GM21619 (cell line): ENCODE results near the gene YLPM1.

Experiments used
- ATAC-seq: cut with Tn5 transposase; IDR thresholded peaks from one replicate; pipeline ENCODE4 v1.9.1; 2021; ENCODE audit not compliant: unreplicated experiment

Gene YLPM1

DNA sequence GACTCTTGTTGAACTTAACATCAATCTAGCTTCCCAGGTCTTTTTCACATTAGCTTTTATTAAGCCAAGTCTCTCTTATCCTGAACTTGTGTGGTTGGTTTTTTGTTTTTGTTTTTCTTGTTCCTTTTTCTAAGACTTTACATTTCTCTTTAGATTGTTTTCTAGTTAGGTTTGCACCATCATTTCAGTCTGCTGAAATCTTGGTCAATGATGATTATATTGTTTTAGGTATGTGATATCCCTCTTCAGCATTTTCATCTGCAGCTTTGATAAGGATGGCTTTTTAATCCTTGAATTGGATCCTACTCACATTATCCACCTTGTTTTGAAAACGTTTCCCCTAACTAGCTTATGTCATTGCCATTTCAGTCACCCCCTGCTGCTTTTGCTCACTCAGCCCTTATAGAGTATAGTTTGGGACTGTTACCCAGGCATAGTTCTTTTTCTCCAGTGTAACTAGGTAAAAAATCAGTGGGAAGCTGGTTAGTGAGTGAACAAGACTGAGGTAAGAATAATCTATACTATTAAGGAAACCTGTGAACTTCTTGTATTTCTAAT, 22.0 kb downstream of the YLPM1 start:
- ATAC-seq: no peak

DNA sequence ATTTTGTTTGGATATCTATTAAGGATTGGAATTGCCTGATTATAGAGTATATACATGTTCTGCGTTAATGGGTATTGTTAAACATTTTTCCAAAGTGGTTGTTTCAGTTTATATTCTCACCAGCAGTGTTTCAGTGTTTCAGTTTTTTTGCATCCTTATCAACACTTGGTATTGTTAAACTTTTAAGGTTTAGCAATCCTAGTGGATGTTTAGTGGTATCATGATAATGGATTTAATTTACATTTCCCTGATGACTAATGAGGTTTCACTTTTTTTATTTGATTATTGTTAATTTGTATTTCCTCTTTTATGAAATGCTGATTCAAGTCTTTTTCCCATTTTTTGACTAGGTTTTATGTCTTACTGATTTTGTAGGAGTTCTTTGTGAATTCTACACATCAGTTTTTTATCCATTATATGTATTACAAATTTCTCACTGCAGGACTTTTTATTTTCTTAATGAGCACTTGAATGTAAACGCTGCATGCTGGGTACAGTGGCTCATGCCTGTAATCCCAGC, 23.7 kb downstream of the YLPM1 start:
- ATAC-seq: no peak

GRCh38 chr14:74792249-74793039, 29.3 kb downstream of the YLPM1 start:
- ATAC-seq: no peak

GRCh38 chr14:74793506-74794155, 30.5 kb downstream of the YLPM1 start:
- ATAC-seq: no peak

DNA sequence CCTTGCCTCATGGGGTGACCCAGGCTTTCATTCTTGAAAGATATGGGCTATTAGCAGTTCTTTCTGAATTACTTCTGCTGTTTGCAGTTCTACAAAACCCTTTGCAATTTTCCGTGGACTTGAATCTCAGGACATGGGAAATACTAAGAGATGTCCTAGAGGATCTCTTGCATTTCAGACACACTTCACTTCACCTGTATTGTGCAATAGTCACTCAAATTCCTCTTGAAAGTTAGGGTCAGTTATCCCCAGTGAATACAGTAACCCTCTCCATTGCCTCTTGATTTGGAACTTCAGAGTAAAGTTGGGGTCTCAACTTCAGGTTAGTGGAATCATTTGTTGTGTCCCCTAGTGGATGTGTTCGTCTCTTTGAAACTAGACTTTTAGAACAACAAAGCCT, 31.8 kb downstream of the YLPM1 start:
- ATAC-seq: no peak

DNA sequence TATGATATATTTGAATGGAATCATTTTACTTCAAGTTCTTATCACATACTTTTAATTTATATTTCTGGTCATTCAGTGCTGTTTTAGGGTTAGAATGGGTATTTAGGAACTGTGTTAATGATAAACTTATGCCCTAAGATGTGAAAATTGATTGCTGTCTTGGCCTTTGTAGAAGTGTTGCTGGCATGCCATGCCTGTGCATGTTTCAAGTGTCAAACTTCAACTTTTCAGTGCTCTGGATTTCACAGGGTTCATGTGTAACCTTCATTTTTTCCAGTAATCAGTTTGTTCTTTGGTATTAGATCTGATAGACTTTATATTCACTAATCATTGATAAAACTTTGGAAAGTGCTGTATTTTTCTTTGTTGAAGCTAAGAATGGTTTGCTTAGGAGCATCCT, 36.6 kb downstream of the YLPM1 start:
- no peak for ATAC-seq

- ATAC-seq: no peak
These were observed 37.7 kb downstream of the YLPM1 start for GRCh38 chr14:74800780-74801179.

GRCh38 chr14:74801396-74801795, 38.3 kb downstream of the YLPM1 start:
- ATAC-seq: no peak

DNA sequence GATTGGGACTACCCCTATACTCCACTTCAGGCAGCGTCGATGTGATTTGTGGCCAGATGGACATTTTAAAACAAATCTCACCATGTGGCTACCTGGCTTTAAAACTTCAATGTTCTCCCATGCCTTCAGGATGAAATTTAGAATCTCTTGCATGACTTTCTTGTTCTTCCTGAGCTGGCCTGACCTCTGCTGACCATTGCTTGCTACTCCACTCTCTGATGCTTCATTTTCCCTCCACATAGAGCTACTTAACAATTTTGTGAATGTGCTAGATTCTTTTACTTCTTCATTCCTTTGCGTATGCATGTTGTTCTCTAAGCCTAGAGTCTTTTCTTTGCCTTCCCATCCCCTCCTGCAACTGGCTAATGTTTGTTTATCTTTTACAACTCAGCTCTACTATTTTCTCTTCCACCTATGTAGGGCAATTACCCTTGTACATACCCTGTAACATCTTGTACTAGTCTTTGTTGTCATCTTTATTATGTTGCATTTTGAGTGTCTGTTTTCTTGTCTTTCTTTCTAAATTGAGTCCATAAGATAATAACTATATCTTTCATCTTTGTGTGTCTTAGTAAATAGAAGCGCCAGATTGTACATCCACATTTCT, 41.2 kb downstream of the YLPM1 start:
- no peak for ATAC-seq

GRCh38 chr14:74807853-74808545, 44.9 kb downstream of the YLPM1 start:
- ATAC-seq: no peak

GRCh38 chr14:74816124-74816523, 53.0 kb downstream of the YLPM1 start:
- no peak for ATAC-seq

GRCh38 chr14:74820288-74820687, 57.2 kb downstream of the YLPM1 start:
- no peak for ATAC-seq

DNA sequence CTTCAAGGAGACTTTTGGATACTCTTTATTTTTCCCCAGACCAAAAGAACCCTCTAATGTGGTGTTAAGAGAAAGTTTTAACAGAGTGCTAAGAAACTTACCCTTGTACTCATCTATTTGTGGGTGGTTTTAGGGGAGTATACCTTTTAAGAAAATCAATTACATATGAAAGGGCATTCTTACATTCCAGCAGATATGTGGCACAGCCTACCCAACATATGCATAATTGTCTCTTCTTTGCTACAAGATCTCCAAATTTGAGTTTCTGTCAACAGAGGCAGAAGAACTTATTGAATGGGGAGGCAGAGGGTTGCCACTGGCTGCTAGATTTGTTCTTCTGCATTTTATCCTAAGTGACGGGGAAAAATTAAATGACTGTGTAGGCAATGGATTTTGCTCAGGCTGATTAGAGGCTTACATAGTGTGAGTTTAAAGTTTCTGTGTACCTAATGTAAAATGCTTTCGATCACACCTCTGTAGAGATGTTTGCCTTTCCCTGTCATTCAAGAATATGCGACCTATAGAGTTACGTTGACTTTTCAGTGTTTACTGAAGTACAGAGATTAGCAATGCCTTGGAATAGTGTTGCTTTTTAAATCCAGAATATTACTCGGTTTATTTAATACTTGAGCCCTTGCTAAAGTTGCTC, 58.3 kb downstream of the YLPM1 start:
- ATAC-seq: no peak

DNA sequence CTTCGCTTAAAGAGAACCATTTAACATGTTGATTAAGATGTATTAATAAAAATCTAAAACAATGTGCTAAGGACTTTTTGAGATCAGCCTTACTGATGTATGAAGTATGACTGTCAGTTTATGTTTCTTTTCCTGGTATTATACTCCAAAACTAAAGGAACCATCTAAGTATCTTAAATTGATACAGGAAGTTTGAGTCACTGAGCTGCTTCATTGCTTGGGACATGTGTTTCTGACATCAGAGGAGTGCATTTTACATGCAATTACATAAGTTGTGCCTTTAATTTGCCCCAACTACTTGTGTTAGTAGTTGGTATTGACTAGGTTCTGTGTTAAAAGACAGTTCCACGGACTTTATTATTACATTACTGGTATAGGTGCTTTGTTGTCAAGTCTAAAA, 61.9 kb downstream of the YLPM1 start:
- ATAC-seq: no peak

DNA sequence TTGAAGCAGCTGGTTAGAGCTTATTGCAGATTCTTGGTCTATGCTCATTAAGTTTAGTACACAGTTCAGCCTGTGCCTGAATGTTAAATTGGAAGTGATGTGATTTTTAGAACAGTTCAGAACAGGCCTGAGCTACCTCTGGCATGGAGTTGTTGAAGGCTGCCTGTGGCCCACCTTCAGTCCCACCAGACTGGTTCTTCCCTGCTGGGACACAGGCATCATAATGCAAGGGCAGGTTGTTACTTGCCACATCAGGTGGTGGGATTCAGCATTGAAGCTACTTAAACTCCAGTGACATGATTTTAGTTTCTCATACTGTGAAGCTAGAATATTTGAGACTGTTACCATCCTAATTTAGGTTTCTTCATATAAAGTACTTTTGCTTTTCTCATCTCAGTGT, 63.5 kb downstream of the YLPM1 start:
- no peak for ATAC-seq

- ATAC-seq: no peak
These were observed 66.1 kb downstream of the YLPM1 start for GRCh38 chr14:74829251-74829650.

- no peak for ATAC-seq
These were observed 69.7 kb downstream of the YLPM1 start for GRCh38 chr14:74832849-74833248.

DNA sequence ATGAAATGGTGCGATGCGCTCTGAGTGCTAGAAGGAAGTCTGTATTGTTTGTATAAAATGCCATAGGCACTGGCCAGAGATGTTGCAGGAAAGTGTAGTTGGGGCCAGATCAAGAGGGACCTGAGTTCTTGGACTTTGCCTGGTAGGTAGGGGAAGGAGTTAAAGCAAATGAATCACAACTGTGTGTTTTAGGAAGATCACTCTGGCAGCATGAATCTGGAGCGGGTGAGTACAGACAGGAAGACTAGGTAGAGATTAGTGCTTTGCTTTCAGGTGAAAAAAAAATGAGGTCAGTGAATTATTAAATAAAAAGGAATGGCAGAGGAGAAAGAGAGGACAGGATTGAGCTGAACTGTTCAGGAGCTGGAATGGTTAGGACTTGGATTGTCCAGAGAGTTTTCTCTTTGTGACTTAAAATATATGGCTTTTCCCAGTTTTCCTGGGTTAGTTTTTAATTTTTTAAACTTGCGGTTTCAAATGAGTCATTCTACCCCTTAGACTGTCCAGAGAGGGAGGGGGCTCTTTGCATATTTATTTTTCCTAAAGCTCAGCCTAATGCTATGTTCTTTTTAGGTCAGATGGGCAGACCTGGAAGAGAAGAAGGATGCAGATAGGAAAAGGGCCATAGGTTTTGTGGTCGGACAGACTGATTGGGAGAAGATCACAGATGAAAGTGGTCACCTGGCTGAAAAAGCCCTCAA, 71.7 kb downstream of the YLPM1 start:
- ATAC-seq: no peak

DNA sequence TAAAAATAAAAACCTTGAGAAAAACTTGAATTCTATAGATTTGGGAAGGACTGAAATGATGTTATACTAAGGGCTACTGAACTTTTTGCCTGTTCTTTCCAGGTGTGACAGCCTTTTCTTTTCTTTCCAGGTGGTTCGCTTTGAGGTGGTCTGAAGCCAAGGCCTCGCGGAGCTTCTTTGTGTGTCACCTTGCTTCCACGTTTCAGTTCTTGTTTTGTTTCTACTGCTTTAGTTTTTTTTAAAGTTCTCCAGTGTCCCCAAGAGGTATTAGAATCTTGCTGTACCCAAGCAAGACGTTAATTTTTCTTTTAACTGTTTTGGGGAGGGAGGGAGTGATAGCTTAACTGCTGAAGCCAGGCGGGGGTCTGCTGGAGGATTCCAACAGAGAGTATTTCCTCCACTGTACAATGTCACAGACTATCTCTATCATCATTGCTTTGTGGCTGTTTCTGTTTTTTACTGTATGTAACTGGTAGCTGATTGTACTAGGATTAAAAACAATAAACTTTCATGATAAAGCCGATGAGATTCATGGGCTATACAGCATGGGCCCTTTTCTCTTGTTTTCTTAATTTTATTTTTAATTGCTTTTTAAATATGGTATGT, 72.6 kb downstream of the YLPM1 start:
- no peak for ATAC-seq
